WI38 (cell line): Measurements from ENCODE around the gene L1CAM.

Experiments
- H3K4me3 ChIP-seq: 2 replicates; pipeline ENCODE4 v1.5.1; 2011; ENCODE audit warnings: low read depth, mild to moderate bottlenecking, control low read depth, low read length
- TF ChIP-seq, protein P1 (sequence below): IDR thresholded peaks from 2 replicates; pipeline ENCODE4 v1.5.1; 2012; ENCODE audit warnings: low read depth, mild to moderate bottlenecking, control low read depth, low read length

Gene L1CAM

DNA sequence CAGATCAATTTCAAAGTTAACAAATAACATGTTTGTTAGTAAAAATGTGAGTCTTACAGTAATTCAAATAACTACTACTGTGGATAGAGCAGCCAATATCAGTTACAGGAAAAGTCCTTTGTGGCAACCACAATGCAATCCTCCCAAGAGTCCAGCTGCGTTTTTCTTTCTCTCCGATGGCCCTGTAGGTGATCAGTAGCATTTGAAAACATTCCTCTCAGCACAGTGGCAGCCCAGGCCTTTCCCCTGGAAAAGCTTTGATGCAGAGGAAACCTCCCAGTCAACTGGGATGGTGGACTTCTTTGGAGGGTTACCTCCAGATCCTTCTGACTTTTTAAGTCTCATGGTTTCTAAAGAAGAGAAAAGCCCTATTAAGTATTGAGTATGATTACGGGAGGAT is 37.6 kb downstream of the L1CAM start:
- TF ChIP-seq, protein P1, sequence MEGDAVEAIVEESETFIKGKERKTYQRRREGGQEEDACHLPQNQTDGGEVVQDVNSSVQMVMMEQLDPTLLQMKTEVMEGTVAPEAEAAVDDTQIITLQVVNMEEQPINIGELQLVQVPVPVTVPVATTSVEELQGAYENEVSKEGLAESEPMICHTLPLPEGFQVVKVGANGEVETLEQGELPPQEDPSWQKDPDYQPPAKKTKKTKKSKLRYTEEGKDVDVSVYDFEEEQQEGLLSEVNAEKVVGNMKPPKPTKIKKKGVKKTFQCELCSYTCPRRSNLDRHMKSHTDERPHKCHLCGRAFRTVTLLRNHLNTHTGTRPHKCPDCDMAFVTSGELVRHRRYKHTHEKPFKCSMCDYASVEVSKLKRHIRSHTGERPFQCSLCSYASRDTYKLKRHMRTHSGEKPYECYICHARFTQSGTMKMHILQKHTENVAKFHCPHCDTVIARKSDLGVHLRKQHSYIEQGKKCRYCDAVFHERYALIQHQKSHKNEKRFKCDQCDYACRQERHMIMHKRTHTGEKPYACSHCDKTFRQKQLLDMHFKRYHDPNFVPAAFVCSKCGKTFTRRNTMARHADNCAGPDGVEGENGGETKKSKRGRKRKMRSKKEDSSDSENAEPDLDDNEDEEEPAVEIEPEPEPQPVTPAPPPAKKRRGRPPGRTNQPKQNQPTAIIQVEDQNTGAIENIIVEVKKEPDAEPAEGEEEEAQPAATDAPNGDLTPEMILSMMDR: no peak
- no peak overlapping the region for H3K4me3 ChIP-seq

DNA sequence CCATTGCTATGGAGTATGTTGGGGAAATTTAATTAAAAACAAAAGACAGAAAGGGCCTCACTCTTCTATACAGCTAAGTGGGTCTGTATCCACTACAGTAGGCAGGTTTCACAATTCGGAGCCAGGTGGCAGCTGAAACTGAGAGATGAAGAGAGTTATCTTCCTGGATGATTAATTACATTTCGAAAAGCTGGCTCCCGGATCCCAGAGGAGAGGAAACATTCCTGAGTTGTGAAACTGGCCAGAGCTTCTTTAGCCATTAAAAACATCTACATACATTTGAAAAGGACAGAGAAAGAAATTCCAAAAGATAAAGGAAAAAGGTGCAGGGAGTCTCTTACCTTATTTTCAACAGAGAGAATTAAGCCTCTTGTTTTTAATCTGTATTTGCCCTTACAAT is 40.1 kb downstream of the L1CAM start:
- H3K4me3 ChIP-seq: no peak overlapping the region
- TF ChIP-seq, protein P1: no peak

DNA sequence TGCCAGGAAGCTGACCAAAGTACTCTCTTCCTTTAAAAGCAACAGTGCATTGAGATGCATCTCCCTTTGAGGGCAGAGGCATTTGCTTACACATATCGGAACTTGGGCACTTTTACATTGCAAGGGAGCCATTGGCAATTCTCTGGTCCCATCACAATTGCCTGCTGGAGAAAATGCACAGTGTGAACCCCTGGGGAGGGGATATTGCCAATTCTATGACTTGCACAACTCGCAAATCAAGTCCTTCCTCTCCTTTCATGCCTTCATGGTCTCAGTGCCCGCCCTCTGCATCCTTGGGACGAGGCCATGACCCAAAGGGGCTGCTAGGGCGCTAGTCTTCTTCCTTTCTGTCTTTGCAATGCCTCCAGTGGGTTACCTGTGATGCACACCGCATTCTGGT is 40.8 kb downstream of the L1CAM start:
- TF ChIP-seq, protein P1: no peak
- H3K4me3 ChIP-seq: no peak overlapping the region

DNA sequence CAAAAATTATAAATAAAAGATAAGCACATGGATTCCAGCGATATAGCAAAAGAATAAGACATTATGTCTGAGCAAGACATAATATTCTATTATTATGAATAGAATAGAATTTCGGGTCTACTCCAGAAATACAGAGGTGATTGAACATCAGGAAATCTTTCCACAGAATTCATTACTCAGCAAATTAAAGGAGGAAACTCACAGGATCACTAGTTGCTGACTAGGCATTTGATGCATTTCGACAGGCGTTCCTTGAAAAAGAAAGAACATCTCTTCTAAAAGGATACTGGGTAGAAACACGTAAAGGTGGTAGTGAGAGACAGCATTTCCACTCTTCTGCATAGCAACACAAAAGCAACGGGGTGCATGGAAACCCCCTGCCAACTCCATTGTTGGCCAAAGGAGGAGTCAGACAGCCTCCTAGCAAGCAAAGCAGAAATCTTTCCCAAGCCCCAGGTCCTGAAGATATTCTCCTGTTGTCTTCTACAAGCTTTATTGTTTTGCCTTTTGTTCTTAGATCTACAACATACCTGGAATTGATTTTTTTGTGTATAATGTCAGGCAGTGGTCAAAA is 41.4 kb downstream of the L1CAM start:
- TF ChIP-seq, protein P1: no peak
- no peak overlapping the region for H3K4me3 ChIP-seq

DNA sequence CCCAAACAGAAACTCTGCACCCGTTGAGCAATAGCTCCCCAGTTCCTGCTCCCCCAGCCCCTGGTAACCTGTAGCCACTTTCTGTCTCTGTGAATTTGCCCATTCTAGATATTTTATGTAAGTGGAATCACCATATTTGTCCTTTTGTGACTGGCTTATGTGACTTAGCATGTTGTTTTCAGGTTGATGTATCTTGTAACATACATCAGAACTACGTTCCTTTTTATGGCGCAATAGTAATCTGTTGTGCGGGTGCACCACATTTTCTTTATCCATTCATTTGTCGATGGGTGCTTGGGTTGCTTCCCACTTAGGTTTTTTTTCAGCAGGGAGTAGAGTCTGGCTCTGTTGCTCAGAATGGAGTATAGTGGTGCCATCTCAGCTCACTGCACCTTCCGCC is 49.1 kb downstream of the L1CAM start:
- no peak overlapping the region for H3K4me3 ChIP-seq
- TF ChIP-seq, protein P1: no peak

DNA sequence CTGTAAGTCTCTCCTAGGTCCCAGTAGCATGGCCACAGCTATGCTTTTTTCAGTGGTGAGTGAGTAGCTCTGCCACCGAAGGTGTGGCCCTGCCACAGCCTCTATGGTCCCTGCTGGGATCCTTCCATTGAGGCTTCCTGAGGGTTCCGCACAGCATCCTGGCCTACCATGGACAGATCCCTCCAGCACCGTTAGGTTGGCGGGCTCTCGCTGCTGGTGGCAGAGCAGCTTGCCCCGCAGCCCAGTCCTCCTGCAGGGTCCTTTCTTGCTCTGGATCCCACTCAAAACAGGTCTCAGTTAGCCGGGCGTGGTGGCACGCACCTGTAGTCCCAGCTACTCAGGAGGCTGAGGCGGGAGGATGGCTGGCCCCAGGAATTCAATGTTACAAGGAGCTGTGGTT is 53.2 kb downstream of the L1CAM start:
- TF ChIP-seq, protein P1: no peak
- no peak overlapping the region for H3K4me3 ChIP-seq

DNA sequence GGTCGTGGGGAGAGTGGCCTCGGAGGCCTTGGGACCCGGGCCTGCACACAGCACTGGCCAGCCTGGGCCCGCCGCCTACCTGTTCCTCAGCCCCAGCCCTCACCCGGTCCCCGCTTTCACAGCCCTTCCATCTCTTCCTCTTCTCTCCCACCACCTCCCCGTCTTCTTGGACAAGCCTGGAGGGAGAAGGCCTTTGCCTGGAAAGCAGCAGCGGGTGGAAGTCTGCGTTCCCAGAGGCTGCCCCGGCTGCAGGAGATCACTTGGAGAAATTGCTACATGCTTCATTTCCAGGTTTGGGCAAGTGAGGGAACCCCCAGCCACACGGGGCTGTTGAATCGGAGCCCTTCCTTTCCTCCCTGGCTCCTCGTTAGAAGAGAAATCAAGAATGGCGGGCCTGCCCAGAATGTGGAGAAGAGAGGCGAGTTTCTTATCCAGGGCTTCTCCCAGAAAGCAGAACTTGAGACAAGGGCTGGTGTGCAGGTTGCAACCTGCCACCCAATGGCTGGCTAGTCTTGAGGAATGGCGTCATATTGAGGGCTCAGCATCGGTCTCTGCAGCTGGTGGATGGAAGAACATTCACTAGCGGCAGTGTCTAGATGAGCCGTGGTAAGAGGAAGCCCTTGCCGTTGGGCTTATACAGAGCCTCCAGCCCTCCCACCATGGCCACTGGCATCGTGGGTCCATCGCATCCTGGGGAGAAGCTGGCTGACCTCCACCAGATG is 54.4 kb downstream of the L1CAM start:
- TF ChIP-seq, protein P1: no peak
- H3K4me3 ChIP-seq: no peak overlapping the region
